Activated CD8-positive, alpha-beta memory T cell treated with anti-CD3 and anti-CD28 coated beads for 48 hours (primary cell): ENCODE measurements around the gene ARID5A.
"Not testable (repeated sequence)": the region's sequence is repeated elsewhere in the genome, so short reads cannot be mapped to it uniquely, and the experiment has no call there.

Experiments used
- DNase-seq, 3 experiments: peaks; one replicate each; pipeline ENCODE4 v3.0.0-alpha.2; 2020; ENCODE audit warnings: low read depth in 2 of 3, low spot score in 2 of 3

Gene ARID5A

GRCh38 chr2:96536445-96537065 lies at the start of gene ARID5A:
ARID5A (plus strand) TSS chr2:96536752; CDS start chr2:96536827, 75 bp downstream.
- DNase-seq = peak in 2 of 3 experiments; percentile 75 to 82

GRCh38 chr2:96489261-96489660 lies 47.3 kb upstream of the ARID5A start:
- no peak for DNase-seq

- DNase-seq = no peak
These were observed 46.9 kb upstream of the ARID5A start for GRCh38 chr2:96489663-96490062.

- DNase-seq = no peak
These were observed 44.6 kb upstream of the ARID5A start for GRCh38 chr2:96491860-96492497.

DNA sequence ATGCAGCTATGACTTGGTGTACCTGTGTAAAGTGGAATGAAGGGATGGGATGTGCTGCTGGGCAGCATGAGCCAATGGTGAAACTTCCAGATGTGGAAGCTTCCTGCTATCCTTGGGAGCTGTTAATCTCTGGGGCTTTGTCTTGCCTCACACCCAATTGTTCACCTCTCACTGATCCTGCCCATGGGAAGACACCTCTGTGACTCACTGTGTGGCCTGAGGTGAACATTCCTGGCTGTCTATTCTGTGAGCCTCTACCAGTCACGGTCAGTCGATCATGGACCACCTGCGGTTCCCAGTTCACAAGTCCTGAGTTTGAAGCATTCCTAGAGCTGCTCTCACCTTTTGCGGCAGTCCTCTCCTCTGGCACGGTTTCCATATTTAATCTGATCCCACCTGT lies 43.5 kb upstream of the ARID5A start:
- DNase-seq = no peak

GRCh38 chr2:96494188-96494587 lies 42.4 kb upstream of the ARID5A start:
- no peak for DNase-seq

- DNase-seq = no peak
These were observed 40.4 kb upstream of the ARID5A start for GRCh38 chr2:96495982-96496629.

- no peak for DNase-seq
These were observed 38.5 kb upstream of the ARID5A start for GRCh38 chr2:96498021-96498431.

DNA sequence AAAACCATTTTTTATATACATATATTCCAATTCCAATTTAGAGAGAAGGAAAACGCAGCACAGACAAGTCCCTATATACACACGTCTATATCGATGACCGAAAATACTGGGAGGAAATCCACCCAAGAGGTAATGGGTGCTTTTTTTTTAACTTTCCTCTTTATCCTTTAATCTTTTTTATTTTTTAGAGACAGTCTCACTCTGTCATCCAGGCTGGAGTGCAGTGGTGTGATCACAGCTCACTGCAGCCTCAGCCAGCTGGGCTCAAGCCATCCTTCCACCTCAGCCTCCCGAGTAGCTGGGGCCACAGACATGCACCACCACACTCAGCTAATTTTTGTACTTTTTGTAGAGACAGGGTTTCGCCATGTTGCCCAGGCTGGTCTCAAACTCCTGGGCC lies 37.9 kb upstream of the ARID5A start:
- DNase-seq = not testable (repeated sequence)

DNA sequence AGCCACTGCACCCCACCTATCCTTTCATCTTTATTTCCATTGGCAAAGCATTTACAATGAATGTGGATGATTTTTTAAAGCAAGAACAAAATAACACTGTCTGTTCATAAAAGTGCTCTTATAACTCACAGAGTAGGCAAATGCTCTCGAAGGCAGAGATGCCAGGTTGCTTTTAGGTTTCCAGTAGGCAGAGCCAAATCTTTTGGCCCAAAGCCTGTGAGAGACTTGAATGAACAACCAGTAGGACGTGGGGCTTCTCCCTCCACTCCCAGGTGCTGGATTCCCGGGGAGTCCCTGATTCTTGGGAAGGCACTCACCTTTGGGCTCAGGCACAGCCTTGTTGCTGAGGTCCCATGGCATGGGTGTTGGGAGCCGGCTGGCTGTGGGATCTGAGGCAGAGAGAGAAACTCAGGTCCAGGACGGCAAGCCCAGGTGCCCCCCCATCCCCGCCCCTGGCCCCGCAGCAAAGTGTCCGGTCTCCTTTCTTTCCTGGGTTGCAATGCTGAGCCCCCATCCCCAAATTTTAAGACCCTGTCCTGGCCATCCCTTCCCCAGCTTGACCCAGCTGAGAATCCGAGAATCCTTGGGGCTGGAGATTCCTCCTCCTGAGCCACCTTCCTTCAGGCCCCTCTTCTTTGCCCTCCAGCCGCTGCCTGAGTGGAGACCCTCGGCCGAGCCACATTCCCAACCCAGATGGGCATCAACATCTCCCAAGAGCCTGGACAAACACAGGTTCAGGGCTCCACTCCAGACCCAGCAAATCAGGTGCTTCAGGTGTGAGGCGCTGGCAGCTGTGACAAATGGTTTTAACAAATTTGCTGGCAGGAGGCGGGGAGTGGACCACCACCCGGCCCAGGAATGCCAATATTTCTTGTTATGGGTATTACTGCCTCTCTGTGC lies 37.2 kb upstream of the ARID5A start:
- DNase-seq = no peak

- DNase-seq = no peak
These were observed 36.0 kb upstream of the ARID5A start for GRCh38 chr2:96500385-96501066.

DNA sequence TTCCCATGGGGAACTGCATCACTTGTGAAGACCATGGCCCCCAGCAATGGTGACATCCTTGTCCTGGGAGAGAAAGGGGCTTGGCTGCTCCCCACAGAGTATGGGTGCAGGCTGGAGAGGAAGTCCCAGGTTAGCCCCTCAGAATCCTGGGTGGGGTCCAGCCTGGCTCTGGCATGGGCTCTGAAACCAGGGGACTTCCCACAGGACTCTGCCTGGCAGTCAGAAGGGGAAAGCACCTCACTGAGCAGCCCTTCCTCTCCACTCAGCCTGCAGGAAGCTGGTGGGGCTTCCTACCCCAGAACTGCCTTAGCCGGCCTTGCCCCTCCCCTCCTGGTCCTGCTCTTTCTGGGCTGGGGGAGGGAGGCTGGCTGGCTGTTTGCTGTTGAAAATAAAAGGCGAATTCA lies 35.1 kb upstream of the ARID5A start:
- DNase-seq = no peak

DNA sequence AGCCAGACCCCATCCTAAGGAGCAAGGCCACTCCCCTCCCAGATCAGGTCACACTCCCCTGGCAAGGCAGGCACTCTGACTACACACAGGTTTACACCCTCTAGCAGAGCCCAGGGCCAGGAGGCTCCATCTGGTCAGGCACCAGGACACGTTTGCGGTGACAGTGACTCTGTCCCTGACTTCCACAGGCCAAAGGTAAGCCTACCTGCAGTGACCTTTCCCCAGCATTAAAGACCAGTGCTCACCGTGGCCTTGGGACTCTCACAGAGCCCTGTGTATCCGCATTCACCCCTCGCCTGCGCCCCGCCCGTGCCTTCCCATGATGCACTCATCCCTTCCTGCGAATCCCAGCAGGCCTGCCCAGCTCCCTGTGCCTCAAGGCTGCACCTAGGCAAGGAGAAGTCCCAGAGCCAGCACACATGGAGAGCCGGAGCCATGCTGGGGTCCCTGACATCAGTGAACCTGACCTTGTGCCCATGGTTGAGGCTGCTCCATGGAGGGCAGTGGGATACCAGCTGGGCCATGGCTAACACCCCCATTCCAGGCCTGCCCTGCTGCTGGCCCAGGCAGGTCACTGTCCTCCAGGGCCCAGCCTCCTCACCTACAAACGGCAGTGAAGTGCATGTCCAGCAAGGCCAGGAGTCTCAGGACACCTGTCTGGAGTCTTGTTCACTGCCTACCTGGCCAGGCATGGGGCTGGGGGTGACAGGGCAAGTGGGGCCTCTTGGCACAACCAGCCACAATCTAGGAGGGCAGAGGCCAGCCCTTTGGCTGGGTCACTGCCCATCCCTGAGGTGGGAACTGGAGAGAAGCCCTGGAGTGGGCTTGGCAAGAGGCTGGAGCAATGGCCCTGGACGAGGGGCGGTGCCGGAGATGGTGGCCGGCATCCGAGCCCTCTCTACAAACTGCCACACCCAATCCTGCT lies 34.4 kb upstream of the ARID5A start:
- no peak for DNase-seq

GRCh38 chr2:96502891-96503636 lies 33.5 kb upstream of the ARID5A start:
- no peak for DNase-seq

- no peak for DNase-seq
These were observed 32.8 kb upstream of the ARID5A start for GRCh38 chr2:96503637-96504243.

GRCh38 chr2:96505231-96505889 lies 31.2 kb upstream of the ARID5A start, which contains the start of gene NEURL3:
NEURL3 (minus strand) TSS chr2:96505357; CDS start chr2:96505286, 71 bp downstream.
- DNase-seq = no peak

GRCh38 chr2:96506016-96506906 lies 30.3 kb upstream of the ARID5A start:
- DNase-seq = no peak
